Kidney epithelial cell (primary cell): ENCODE data around the gene TOLLIP. TPM values are rescaled to one million over a fixed set of nuclear protein-coding genes. Genes with fewer than 3 reads are reported as not detected.

Source experiments
- DNase-seq: peaks from one replicate; pipeline ENCODE4 v3.0.0-alpha.2; 2010; ENCODE audit warnings: low read depth
- H3K27me3 ChIP-seq: 2 replicates; pipeline ENCODE4 v1.6.0; 2011; ENCODE audit warnings: low read length; ENCODE audit not compliant: control insufficient read depth, insufficient read depth
- H3K36me3 ChIP-seq: 2 replicates; pipeline ENCODE4 v1.5.1; 2011; ENCODE audit warnings: low read length; ENCODE audit not compliant: control insufficient read depth, insufficient read depth
- H3K4me3 ChIP-seq: 2 replicates; pipeline ENCODE4 v1.5.1; 2011; ENCODE audit warnings: low read depth, mild to moderate bottlenecking, control low read depth, low read length
- total RNA-seq: library from RNA; depleted of rRNA; stranded (reverse); fragments of >200 nt; gene quantifications from 2 replicates; pipeline ENCODE4 v1.2.3, GENCODE V29; 2015
- TF ChIP-seq, protein P1 (sequence below): IDR thresholded peaks from 2 replicates; pipeline ENCODE4 v1.5.1; 2011; ENCODE audit warnings: mild to moderate bottlenecking, moderate library complexity, low read length, control low read depth, inconsistent platforms; ENCODE audit not compliant: insufficient read depth, poor library complexity, severe bottlenecking

TOLLIP gene
- total RNA-seq, 1 donor from 2014 or later: 55.3 TPM

DNA sequence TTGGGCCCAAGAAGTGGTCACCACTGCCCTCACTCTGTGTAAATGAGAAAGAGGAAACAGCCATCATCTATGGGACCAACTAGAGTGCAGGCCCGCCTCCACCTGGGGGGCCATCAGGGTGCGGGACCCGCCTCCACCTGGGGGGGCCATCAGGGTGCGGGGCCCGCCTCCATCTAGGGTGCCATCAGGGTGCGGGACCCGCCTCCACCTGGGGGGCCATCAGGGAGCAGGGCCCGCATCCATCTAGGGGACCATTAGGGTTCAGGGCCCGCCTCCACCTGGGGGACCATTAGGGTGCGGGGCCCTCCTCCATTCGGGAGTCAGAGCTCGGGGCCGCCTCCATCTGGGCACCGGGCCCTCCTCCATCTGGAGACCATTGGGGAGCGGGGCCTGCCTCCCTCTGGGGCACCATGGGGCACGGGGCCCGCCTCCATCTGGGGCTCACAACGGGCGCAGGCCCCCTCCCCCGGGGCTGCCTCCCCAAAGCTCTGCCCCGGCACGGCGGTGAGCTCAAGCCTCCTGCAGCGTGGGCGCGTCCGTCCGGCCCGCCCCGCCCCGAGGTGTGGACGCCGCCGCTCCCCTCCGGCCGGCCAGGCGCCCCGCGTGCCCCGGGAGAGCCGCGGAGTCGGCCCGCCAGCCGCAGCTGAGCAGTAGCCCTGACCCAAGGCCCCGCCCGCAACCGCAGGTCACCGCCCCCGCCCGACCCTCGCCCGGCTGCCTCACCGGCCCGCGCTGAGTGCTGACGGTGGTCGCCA lies 512 bp downstream of the TOLLIP start:
- DNase-seq: no peak
- Histone ChIP-seq H3K36me3 (no peaks in the 10 kb centered on the region), H3K4me3 (peak overlapping the region; percentile 81), H3K27me3 (no peaks in the 10 kb centered on the region)
- TF ChIP-seq, protein P1, sequence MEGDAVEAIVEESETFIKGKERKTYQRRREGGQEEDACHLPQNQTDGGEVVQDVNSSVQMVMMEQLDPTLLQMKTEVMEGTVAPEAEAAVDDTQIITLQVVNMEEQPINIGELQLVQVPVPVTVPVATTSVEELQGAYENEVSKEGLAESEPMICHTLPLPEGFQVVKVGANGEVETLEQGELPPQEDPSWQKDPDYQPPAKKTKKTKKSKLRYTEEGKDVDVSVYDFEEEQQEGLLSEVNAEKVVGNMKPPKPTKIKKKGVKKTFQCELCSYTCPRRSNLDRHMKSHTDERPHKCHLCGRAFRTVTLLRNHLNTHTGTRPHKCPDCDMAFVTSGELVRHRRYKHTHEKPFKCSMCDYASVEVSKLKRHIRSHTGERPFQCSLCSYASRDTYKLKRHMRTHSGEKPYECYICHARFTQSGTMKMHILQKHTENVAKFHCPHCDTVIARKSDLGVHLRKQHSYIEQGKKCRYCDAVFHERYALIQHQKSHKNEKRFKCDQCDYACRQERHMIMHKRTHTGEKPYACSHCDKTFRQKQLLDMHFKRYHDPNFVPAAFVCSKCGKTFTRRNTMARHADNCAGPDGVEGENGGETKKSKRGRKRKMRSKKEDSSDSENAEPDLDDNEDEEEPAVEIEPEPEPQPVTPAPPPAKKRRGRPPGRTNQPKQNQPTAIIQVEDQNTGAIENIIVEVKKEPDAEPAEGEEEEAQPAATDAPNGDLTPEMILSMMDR: no peak

DNA sequence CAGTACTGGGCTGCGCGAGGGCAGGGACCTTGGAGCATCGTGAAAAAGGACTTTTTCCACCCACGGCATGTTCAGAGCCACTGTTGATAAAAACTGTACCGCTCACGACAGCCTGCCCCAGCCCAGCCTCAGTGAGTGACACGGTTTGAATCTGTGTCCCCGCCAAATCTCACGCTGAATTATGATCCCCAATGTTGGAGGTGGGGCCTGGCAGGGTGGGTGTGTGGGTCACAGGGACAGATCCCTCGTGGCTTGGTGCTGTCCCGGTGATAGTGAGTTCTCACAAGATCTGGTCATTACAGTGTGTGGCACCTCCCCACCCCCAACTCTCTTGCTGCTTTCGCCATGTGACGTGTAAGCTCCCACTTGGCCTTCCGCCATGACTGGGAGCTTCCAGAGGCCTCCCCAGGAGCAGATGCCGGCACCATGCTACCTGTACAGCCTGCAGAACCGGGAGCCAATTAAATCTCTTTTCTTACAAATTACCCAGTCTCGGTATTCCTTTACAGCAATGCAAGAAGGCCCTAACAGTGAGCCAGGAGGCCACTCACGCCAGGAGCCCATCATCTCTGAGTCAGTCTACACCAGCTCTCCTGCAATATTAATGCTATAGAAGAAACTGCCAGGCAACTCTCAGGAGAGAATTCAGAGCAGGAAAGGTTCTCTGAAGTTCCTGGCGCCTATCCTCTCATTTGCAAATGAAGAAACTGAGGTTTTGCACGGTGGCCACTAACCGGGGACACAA lies 1.3 kb downstream of the TOLLIP start:
- TF ChIP-seq, protein P1: no peak
- no peaks in the 10 kb centered on the region for H3K27me3 ChIP-seq
- H3K4me3 ChIP-seq: peak overlapping the region; percentile 81
- DNase-seq: no peak
- H3K36me3 ChIP-seq: no peaks in the 10 kb centered on the region

DNA sequence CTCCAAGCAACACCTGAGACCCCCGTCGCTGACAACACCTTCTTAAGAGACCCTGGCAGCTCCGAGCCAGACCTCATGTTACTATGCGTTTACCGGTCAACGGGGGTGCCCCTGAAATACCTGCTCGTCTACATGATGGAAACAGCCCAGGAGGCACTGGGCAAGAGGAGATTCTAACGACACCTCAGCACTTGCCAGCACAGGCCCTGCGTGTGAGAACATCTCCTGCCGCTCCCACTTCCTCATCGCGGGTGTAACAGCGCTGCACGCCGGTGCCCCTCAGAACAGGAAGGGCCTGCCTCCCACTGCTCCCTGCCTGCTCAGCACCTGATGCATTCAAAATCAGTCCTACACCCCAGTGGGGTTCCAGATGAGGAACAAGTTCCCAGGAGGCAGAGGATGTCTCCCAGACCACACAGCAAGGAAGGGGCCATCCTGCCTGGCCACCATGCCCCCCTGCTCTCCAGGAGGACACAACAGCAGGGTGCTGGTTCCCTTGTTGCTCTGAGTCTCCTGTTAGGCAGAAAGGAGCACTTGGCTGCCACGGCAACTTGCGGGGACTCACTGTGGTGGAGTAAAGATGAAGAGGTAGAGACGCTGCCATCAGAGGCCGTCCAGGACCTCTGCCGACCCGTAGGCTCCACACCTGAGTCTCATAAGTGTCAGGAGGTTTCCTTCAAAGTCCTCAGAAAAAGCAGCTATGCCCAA lies 2.1 kb downstream of the TOLLIP start:
- Histone ChIP-seq H3K4me3 (no peak overlapping the region), H3K36me3 (no peaks in the 10 kb centered on the region), H3K27me3 (no peaks in the 10 kb centered on the region)
- DNase-seq: no peak
- TF ChIP-seq, protein P1: no peak

DNA sequence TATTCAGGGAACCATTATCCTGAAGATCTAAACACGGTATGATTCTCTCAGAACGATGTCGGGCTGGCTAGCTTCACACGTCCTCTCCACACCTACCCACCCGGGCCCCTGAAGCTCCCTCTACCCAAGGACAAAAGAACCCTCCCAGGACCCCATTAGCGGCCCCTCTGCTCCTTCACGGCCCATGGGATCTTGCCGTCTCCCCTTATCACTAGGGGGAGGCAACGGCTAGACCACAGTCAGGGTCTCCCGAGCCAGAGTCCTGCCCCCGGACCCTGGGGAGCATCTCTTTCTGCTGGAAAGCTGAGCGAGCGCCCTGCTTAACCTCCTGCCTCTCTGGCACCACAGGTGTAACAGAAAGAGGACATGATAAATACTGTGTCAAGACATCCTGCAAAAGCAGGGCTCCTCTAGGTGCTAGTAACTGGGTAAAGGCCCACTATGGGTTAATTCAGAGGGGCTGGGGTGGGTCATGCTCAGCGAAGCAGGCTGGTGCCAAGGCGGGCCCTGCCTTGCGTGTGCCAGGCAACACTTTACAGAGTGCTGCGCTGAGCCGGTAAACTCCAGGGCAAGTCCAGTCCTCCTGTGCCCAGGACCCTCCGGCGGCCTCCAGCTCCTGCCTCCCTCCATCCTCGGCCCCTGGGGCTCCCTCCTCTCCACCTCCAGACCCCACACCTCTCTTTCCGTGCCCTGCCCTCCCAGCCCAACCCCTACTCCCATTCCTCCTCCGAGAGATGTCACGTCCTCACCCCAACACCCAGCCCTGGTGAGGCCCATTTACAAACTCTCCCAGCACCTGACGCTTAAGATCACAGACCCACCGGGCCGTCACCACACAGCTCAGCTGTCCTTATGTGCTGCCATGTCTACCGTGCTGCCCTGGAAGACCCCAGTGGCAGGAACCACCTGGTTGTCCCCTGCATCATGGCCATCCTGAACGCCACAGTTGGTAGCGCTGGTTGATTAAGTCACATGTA lies 3.0 kb downstream of the TOLLIP start:
- no peak for DNase-seq
- H3K36me3 ChIP-seq: no peaks in the 10 kb centered on the region
- no peaks in the 10 kb centered on the region for H3K27me3 ChIP-seq
- no peak overlapping the region for H3K4me3 ChIP-seq
- TF ChIP-seq, protein P1: no peak

DNA sequence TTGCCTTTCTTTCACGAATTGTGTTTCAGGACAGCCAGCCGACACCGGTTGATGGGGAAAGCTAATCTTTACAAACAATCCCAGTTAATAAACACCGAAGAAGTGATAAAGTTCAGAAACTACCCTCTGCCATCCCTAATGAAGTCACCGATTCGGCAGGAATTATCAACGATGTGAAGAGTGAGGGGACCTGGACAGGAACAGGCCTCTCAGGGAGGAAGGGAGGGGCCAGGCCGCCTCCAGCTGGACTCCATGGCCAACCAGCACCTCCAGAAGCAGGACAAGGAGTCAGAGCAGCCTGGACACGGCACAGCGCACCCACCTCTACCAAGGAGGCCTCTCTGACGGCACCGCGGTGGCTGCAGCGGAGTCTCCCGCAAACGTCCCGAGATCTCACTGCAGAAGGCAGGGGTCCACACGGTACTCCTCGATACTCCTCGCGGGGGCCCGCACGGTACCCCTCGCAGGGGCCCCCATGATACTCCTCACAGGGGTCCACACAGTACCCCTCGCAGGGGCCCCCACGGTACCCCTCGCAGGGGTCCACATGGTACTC lies 3.9 kb downstream of the TOLLIP start:
- no peaks in the 10 kb centered on the region for H3K27me3 ChIP-seq
- no peaks in the 10 kb centered on the region for H3K36me3 ChIP-seq
- TF ChIP-seq, protein P1: no peak
- H3K4me3 ChIP-seq: no peak overlapping the region
- no peak for DNase-seq
